Activated T-cell treated with anti-CD3 and anti-CD28 coated beads, Interleukin-2, amount 50 U/mL, for 4 hours (primary cell): ENCODE results near the gene NCAPG2. TPM values are rescaled to one million over a fixed set of nuclear protein-coding genes. Genes with fewer than 3 reads are reported as not detected.
A peak's percentile ranks its signal among the peaks of the same experiment; 100 is the strongest.
"Not testable (repeated sequence)": the region's sequence is repeated elsewhere in the genome, so short reads cannot be mapped to it uniquely, and the experiment has no call there.

Experiments
- ATAC-seq, 2 donors: fragments of 200-7000 bp; cut with Tn5 transposase; one replicate each; pipeline ENCODE4 v1.10.0; 2021
- DNase-seq: peaks from one replicate; pipeline ENCODE4 v3.0.0-alpha.2; 2020
- H3K27me3 Mint-ChIP-seq: one replicate; pipeline ENCODE4 v1.8.0; 2021; ENCODE audit warnings: low read depth, mixed read lengths
- H3K36me3 Mint-ChIP-seq: one replicate; pipeline ENCODE4 v1.8.0; 2022; ENCODE audit warnings: mixed read lengths; ENCODE audit not compliant: insufficient read depth
- H3K4me1 Mint-ChIP-seq: one replicate; pipeline ENCODE4 v1.8.0; 2021; ENCODE audit warnings: low read depth, mixed read lengths
- H3K4me3 Mint-ChIP-seq: one replicate; pipeline ENCODE4 v1.8.0; 2021; ENCODE audit warnings: mild to moderate bottlenecking, moderate library complexity, mixed read lengths
- H3K9me3 Mint-ChIP-seq: one replicate; pipeline ENCODE4 v1.8.0; 2021; ENCODE audit warnings: mixed read lengths
- total RNA-seq, 3 donors: library from RNA; stranded (reverse); gene quantifications; one replicate each; pipeline ENCODE4 v1.2.1, GENCODE V29; 2021

Gene NCAPG2
- total RNA-seq, 3 donors from 2014 or later = 19.7 to 26.2 (median 20.7) TPM

DNA sequence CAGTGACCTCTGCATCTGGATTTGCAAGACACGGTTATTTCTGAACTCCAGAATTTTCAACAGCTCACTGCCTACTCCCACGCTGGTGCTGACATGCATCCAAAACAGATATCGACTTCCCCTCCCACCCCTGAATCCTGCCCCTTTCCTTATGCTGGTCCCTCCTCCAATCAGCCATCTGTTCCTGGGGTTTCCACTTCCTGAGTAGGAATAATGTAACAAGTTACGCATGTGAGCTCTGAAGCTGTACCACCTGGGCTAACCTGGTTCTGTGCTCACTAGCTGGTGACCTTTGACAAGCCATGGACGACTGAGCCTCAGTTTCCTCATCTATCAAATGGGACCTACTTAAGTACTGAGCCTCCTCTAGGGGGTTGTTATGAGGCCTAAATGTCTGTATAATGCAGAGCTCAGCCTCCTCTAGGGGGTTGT lies 1.7 kb upstream of the NCAPG2 start:
- H3K9me3 Mint-ChIP-seq = no peaks in the 10 kb centered on the region
- H3K27me3 Mint-ChIP-seq = no peaks in the 10 kb centered on the region
- ATAC-seq (no peak), DNase-seq (no peak)
- peaks cover under 1% of the 10 kb centered on the region for H3K36me3 Mint-ChIP-seq
- H3K4me3 Mint-ChIP-seq = peak overlapping the region; percentile 73
- peaks cover 23% of the 10 kb centered on the region for H3K4me1 Mint-ChIP-seq

DNA sequence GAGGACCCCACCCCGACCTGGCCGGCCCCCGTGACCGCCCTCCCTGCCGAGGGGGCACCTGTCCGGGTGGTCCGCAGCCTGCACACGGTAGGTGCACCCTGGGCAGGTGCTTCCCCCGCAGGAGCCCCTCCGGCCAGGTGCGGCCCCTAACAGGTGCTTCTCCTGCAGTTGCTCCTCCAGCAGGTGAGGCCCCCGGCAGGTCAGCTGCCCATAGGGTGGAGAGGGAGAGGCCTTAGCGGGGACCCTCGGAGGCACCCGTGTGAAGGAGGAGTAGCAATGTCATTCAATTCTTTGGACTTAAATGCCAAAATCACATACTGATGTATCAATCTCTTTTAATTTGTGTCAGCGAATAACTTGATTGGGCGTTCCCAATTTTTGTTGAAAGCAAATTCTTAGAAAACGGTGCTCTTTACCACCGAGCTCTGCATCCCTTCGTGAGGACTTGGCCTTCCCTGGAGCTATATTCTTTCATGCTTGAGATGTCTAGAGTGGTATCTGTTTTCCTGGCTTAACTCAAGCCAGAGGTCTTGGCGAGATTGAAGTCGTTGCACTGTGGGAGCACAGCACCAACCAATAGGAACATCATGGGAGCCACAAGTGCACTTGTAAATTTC lies 738 bp upstream of the NCAPG2 start:
- peaks cover 21% of the 10 kb centered on the region for H3K4me1 Mint-ChIP-seq
- no peak for DNase-seq
- H3K4me3 Mint-ChIP-seq = peak overlapping the region; percentile 84
- peaks cover 1% of the 10 kb centered on the region for H3K36me3 Mint-ChIP-seq
- no peak for ATAC-seq
- no peaks in the 10 kb centered on the region for H3K27me3 Mint-ChIP-seq
- no peaks in the 10 kb centered on the region for H3K9me3 Mint-ChIP-seq

GRCh38 chr7:158703679-158704523 lies 703 bp downstream of the NCAPG2 start:
- not testable (repeated sequence) for DNase-seq, H3K9me3 Mint-ChIP-seq, H3K27me3 Mint-ChIP-seq, H3K36me3 Mint-ChIP-seq, ATAC-seq
- H3K4me1 Mint-ChIP-seq = peaks cover 21% of the 10 kb centered on the region
- H3K4me3 Mint-ChIP-seq = peak overlapping the region; percentile 84

DNA sequence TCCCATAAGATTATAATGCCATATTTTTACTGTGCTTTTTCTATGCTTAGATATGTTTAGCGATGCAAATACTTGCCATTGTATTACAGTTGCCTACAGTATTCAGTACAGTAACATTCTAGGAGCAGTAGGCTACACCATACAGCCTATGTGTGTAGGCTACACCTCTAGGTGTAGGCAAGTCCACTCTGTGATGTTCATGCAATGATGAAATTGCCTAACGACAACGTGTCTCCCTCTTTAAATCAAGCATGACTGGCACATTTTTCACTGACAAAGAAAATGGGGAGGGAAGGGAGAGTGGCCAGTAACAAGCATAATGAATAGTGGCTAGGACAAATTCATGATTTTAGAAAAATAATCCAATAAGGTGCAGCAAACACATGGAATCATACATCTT lies 1.7 kb downstream of the NCAPG2 start:
- ATAC-seq = no peak
- peaks cover 21% of the 10 kb centered on the region for H3K4me1 Mint-ChIP-seq
- peaks cover 4% of the 10 kb centered on the region for H3K36me3 Mint-ChIP-seq
- H3K27me3 Mint-ChIP-seq = no peaks in the 10 kb centered on the region
- no peaks in the 10 kb centered on the region for H3K9me3 Mint-ChIP-seq
- H3K4me3 Mint-ChIP-seq = peak overlapping the region; percentile 72
- DNase-seq = no peak

DNA sequence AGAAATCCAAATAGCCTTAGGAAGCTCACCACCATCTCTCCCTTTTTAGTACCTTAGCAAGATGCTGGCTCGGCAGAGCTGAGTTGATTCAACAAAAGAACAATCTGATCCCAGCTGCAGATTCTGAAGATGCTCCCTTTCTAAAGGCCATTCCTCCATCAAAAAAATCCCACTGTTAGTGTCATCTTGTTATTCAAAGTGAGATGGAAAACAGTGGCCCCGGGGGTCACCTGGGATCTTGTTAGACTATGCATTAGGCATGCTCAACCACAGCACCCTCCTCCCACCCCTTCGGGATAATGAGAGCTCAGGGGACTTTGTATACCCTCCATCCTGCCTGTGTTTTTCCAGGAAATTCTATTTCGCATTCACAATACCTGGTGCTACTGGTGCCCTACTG lies 2.4 kb downstream of the NCAPG2 start:
- Mint-ChIP-seq H3K4me3 (no peak overlapping the region), H3K4me1 (peaks cover 21% of the 10 kb centered on the region), H3K36me3 (peaks cover 4% of the 10 kb centered on the region), H3K27me3 (no peaks in the 10 kb centered on the region), H3K9me3 (no peaks in the 10 kb centered on the region)
- ATAC-seq (no peak), DNase-seq (no peak)

- ATAC-seq (no peak), DNase-seq (no peak)
- H3K9me3 Mint-ChIP-seq = no peaks in the 10 kb centered on the region
- H3K27me3 Mint-ChIP-seq = no peaks in the 10 kb centered on the region
- H3K36me3 Mint-ChIP-seq = peaks cover 4% of the 10 kb centered on the region
- H3K4me3 Mint-ChIP-seq = no peak overlapping the region
- H3K4me1 Mint-ChIP-seq = peaks cover 21% of the 10 kb centered on the region
These were observed 4.6 kb downstream of the NCAPG2 start for GRCh38 chr7:158700008-158700407.

GRCh38 chr7:158699341-158699740 lies 5.3 kb downstream of the NCAPG2 start:
- Mint-ChIP-seq H3K36me3 (peaks cover 4% of the 10 kb centered on the region), H3K27me3 (no peaks in the 10 kb centered on the region), H3K9me3 (no peaks in the 10 kb centered on the region), H3K4me1 (peaks cover 21% of the 10 kb centered on the region), H3K4me3 (no peak overlapping the region)
- no peak for DNase-seq
- no peak for ATAC-seq

DNA sequence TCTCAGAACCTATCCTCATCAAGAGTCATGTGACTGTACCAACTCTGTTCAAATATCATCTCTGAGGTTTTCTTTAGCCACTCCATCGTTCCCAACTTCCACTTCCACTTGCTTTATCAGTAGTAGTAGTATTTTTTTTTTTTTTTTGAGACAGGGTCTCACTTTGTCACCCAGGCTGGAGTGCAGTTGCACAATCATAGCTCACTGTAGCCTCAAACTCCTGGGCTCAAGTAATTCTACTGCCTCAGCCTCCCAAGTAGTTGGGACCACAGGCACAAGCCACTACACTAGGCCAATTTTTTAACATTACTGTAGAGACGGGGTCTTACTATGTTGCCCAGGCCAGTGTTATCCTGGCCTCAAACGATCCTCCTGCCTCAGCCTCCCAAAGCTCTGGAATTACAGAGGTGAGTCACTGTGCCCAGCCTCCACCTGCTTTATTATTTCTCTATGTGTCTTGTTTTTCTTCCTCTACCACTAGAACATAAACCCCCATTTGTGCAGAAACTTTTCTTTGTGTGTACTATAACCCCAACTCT lies 5.9 kb downstream of the NCAPG2 start:
- Mint-ChIP-seq H3K4me3 (no peak overlapping the region), H3K36me3 (peaks cover 4% of the 10 kb centered on the region)
- no peak for ATAC-seq

GRCh38 chr7:158697597-158697996 lies 7.0 kb downstream of the NCAPG2 start:
- DNase-seq, H3K4me3 Mint-ChIP-seq, H3K36me3 Mint-ChIP-seq, ATAC-seq, H3K27me3 Mint-ChIP-seq, H3K9me3 Mint-ChIP-seq: not testable (repeated sequence)
- H3K4me1 Mint-ChIP-seq = peaks cover 12% of the 10 kb centered on the region

More for the DNA sequence above, 5.9 kb downstream of the NCAPG2 start:
- Mint-ChIP-seq H3K4me1 (peaks cover 21% of the 10 kb centered on the region), H3K27me3 (no peaks in the 10 kb centered on the region), H3K9me3 (no peaks in the 10 kb centered on the region)
- no peak for DNase-seq

DNA sequence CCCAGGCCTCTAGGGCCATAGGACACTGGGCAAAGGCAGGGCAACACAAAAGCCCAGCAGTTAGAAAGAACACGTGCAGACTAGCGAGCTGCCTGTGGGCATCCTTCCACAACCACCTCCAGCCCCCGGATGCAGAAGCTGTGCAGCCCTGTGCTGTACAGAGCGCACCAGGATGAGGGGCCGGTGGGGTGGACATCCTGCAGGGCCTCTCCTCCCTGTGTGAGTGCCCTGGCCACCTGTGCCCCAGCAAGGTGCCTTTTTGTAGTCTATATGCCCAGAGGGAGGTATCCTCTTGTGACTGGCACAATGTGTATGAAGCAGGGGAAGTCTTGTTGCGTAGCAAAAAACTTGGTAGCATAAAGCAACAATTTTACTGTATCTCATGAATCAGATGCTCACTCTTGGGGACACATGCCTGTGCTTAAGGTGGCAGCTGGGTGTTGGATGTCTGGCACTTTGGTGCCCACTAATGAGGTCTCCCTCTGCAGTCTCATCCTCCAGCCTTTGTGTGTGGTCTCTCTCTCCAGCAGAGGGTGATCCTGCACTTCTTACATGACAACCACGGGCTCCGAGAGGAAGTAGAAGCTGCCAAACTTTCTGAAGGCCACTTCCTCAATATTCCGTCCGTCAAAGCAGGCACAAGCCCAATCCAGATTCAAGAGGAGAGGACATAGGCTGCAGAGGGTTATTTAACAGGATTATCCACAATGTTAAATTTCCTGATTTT lies 8.7 kb downstream of the NCAPG2 start:
- Mint-ChIP-seq H3K4me3 (peak overlapping the region; percentile 55), H3K9me3 (no peaks in the 10 kb centered on the region), H3K27me3 (no peaks in the 10 kb centered on the region), H3K36me3 (peaks cover 6% of the 10 kb centered on the region), H3K4me1 (peaks cover 9% of the 10 kb centered on the region)
- ATAC-seq (peak; percentile 82), DNase-seq (peak; percentile 35)

- Mint-ChIP-seq H3K36me3 (peaks cover 7% of the 10 kb centered on the region), H3K27me3 (no peaks in the 10 kb centered on the region), H3K9me3 (no peaks in the 10 kb centered on the region), H3K4me1 (peaks cover 9% of the 10 kb centered on the region), H3K4me3 (no peak overlapping the region)
- ATAC-seq (no peak), DNase-seq (no peak)
These were observed 9.5 kb downstream of the NCAPG2 start for GRCh38 chr7:158695056-158695455.

GRCh38 chr7:158694650-158695049 lies 10.0 kb downstream of the NCAPG2 start:
- Mint-ChIP-seq H3K9me3 (no peaks in the 10 kb centered on the region), H3K4me1 (peaks cover 9% of the 10 kb centered on the region), H3K4me3 (no peak overlapping the region), H3K27me3 (no peaks in the 10 kb centered on the region), H3K36me3 (peaks cover 7% of the 10 kb centered on the region)
- ATAC-seq (no peak), DNase-seq (no peak)

GRCh38 chr7:158689488-158689887 lies 15.1 kb downstream of the NCAPG2 start:
- no peak for ATAC-seq
- Mint-ChIP-seq H3K36me3 (peaks cover 17% of the 10 kb centered on the region), H3K4me1 (no peaks in the 10 kb centered on the region), H3K27me3 (no peaks in the 10 kb centered on the region), H3K9me3 (no peaks in the 10 kb centered on the region), H3K4me3 (no peak overlapping the region)
- DNase-seq = no peak

DNA sequence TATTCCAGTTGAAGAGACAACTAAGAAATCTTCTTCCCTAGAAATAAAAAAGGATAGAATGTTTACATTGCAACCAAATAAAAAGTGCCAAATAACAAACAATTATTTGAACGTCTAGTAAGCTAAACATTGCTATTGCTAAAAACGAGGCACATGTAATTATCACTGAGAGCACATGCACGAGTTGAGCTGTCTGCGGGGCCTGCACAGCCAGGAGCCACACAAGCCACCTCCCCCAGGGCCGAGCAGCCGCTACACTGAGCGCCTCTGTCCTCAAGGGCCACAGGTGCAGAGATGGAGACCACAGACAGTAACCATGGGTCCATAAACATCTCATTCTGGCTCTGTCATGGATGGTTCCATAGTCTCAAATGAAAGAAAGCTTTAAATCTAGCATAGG lies 17.2 kb downstream of the NCAPG2 start:
- H3K36me3 Mint-ChIP-seq = peaks cover 23% of the 10 kb centered on the region
- DNase-seq = no peak
- H3K4me1 Mint-ChIP-seq = no peaks in the 10 kb centered on the region
- no peak for ATAC-seq
- H3K9me3 Mint-ChIP-seq = no peaks in the 10 kb centered on the region
- H3K4me3 Mint-ChIP-seq = no peak overlapping the region
- H3K27me3 Mint-ChIP-seq = no peaks in the 10 kb centered on the region
